HG02623 (cell line): ENCODE measurements around the gene FAM210A.
"Not testable (repeated sequence)": the region's sequence is repeated elsewhere in the genome, so short reads cannot be mapped to it uniquely, and the experiment has no call there.

Experiments
- ATAC-seq: cut with Tn5 transposase; IDR thresholded peaks from one replicate; pipeline ENCODE4 v1.9.1; 2021; ENCODE audit warnings: moderate library complexity; ENCODE audit not compliant: unreplicated experiment

Gene FAM210A

DNA sequence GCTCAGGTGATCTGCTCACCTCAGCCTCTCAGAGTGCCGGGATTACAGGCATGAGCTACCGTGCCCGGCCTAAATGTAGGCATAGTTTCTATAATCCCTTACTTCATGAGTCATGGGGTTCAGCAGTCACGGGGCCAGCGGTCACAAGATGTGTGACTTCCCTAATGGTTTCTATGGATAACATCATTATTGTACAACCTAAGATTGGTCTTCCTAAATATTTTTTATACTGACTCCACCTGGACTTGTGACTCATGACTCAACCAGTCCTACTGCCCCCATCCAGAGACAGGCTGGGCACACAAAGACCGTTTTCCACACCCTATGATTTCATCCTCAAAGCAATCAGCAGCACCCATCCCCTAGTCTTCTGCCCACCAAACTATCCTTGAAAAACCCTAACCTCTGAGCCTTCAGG is 15.9 kb downstream of the FAM210A start:
- no peak for ATAC-seq

DNA sequence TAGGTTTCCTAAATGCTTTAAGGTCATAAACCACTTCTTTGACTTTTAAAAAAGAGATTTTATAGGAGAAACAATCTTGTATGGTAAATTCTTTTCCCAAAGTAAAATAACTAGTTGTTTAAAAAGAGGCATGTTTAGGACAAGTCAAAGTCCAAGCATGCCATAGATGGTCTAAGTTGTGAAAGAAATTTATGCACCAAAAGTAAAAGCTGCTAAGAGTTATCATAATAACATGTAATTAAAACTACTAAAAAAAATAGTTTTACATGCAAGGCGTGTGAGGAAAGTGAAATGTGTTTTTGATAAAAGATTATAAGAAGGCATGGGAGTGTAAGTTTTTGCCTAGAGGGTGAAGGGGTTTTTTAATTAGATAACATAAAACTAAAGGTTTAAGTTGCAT is 22.5 kb downstream of the FAM210A start:
- ATAC-seq, result no peak

DNA sequence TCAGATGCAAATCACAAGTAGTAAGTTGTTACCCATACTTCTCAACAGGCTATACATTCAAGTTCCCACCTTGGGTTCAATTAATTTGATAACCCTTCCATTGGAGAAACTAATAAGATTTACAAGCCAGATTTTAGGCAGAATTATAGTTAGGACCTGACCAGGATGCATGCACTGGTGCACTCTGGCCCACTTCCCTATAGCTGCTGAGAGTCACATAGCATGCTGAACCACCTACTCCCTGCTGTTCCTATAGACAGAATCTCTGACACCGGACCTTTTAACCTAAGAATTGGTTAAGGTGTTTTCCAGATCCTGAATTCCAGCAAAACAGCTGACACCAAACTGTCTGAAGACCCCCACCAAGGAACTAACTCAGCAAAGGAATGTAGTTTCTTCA is 26.2 kb downstream of the FAM210A start:
- no peak for ATAC-seq

DNA sequence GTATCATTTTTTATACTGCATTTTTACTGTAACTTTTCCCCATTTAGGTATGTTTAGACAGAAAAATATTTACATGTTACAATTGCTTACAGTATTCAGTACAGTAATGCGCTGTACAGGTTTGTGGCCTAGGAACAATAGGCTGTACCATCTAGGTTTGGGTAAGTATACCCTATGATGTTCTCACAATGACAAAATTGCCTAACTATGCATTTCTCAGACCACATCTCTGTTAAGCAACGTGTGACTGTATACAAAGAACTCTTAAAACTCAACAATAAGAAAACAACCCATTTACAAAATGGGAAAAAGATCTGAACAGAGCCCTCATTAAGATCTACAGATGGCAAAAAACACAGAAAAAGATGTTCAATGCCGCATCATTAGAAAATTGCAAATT is 29.4 kb downstream of the FAM210A start:
- ATAC-seq, result no peak

DNA sequence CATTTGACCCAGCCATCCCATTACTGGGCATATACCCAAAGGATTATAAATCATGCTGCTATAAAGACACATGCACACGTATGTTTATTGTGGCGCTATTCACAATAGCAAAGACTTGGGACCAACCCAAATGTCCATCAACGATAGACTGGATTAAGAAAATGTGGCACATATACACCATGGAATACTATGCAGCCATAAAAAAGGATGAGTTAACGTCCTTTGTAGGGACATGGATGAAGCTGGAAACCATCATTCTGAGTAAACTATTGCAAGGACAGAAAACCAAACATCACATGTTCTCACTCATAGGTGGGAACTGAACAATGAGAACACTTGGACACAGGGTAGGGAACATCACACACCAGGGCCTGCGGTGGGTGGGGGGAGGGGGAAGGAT is 31.0 kb downstream of the FAM210A start:
- ATAC-seq, result not testable (repeated sequence)

DNA sequence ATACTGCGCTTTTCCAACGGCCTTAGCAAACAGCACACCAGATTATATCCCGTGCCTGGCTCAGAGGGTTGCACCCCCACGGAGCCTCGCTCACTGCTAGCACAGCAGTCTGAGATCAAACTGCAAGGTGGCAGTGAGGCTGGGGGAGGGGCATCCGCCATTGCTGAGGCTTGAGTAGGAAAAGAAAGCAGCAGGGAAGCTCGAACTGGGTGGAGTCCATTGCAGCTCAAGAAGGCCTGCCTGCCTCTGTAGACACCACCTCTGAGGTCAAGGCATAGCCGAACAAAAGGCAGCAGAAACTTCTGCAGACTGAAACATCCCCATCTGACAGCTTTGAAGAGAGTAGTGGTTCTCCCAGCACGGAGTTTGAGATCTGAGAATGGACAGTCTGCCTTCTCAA is 36.3 kb downstream of the FAM210A start:
- not testable (repeated sequence) for ATAC-seq

DNA sequence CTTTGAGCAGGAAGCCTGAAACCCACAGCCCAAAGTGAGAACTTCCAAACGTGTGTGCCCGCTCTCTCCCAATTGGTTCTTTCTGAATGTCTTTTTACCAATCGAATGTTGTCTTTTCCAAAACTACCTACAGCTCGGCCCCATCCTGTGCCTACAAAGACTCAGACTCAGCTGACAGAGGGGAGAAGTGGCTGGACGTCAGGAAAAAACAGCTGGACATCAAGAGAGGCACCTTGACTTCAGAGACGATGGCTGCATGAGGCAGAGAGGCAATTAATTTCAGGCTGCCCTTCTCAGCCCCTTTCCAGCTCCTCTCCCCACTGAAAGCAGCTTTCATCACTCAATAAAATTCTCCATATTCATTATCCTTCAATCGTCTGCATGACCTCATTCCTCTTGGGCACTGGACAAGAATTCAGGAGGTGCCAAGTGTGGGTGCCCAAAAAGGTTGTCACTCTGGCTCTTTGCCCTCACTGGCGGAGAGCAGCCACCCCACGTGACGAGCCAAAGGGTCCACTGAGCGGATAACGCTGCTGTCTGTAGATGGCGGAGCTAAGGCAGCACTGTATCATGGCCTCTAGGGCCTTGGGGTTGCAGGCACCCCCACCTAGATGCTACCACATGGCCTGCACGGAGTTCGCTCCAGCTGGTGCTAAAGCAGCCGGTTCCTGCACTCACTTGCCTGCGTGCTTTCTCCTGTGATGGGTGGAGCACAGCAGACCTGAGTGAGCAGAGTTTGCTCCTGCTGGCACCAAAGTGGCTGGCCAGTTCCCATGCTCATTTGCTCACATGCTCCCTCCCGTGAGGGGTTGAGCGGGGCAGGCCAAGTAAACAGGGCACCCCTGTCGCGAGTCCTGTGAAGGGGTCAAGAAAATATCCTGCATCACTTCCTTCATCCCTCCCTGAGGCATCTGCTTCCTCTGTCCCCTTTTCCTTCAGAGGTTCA is 37.9 kb downstream of the FAM210A start:
- ATAC-seq, result no peak

DNA sequence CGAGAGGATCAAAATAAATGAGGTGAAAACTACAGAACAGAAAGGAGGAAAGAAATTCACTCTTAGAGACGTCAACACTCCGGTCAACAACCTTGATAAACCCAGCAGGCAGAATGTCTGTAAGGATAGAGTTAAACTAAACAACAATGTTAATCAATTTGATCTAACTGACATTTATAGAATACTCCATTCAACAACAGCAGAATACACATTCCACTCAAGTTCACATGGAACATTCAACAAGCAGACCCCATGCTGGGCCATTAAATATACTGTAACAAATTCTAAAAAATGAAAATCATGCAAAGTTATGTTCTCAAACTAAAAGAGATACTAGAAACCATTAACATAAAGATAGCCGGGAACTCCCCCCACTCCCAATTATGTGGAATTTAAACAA is 41.8 kb downstream of the FAM210A start:
- ATAC-seq, result no peak

DNA sequence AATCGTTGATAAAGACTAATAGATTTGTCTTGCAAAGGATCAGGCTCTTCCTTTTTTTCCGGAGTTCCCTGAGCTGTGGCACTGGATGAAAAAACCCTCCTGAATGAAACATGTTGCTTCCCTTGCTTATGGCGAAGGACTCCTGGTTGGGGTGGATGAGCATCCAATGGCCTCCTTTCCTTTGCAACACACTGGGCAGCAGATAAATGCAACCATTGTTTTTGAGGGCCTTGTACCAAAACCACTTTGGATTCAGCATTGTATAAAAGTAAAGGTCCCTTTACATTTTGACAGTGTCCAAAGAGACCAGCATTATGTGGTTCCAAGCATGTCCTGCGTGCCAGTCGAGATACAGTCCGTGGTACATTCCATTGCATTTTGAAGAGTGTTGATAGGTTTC is 44.7 kb downstream of the FAM210A start:
- ATAC-seq, result no peak

DNA sequence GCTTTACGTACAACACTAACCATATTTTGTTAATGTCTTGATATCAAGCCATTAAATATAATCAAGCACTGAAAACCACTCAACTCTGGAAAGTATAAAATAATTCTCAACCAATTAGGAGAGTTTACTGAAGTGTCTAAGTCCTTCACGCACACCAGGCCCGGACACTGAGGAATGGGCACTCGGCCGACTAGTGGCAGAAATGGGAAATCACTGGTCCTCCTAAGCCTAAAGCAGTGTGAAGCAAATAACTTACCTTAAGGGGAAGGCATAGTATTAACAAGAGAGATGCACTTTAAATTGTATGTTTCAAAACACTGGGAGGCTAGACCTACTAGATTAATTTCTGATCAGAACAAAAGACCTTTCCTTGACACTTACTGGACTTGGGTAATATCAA is 45.7 kb downstream of the FAM210A start:
- no peak for ATAC-seq

DNA sequence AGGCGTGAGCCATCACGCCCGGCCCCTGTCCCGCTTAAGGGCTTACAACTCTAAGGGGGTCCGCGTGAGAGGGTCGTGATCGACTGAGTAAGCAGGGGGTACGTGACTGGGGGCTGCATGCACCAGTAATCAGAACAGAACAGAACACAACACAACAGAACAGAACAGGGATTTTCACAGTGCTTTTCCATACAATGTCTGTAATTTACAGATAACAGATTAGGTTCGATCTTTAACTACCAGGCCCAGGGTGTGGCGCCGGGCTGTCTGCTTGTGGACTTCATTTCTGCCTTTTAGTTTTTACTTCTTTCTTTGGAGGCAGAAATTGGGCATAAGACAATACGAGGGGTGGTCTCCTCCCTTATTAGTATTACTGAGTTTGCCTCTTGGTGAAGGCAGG is 49.0 kb downstream of the FAM210A start:
- not testable (repeated sequence) for ATAC-seq

DNA sequence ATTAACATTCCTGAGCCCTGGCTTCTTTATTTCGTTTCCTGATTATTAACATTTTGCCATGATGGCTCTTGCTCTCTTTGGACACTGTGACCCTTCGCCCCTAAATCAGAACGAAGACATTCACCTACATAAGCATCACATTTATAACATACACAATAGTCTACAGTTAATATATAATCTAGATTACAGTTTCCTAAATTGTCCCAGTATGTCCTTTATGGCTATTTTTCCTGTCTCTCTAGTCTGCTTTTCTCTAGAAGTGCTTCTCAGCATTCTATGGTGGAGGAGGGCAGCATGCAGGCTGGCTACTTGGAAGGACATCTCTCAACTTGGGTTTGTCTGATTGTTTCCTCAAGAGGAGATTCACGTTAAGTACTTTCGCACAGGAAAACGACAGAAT is 49.9 kb downstream of the FAM210A start:
- no peak for ATAC-seq

DNA sequence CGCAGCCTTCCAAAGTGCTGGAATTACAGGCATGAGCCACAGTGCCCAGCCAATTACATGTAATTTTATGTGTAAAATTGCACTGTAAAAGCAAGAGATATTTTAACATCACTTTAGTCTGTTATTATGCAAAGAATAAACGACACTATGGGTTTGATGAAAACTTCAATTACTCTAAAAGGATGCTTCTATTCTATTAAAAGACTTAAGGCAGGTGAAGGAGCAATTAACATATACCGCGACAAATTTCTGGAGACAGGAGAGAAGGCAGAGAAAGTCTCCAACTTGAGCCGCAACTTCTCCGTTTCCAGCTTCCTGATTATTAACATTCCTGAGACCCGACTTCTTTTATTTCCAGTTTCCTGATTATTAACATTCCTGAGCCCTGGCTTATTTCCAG is 53.7 kb downstream of the FAM210A start:
- ATAC-seq, result no peak

DNA sequence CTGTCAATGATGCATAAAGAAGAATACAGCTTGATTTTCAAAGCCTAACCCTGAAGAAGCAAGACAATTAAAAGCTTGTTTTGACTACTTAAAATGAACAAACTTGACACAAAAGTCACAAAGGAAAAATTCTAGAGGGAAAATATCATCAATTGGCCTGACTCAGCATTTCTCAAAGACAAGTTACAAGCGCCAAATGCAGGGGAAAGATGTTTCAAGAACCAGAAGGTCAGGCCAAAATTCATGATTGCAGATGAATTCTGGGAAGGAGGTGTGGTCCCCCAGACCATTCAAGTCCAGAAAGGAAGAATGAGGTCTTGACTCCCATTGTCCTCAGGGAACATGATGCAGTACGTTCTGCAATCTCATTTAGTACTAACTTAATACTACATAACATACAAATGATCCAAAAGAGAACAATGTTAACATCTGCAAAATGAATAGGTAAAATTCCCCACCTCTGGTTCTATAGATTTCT is 64.5 kb downstream of the FAM210A start:
- ATAC-seq, result no peak

DNA sequence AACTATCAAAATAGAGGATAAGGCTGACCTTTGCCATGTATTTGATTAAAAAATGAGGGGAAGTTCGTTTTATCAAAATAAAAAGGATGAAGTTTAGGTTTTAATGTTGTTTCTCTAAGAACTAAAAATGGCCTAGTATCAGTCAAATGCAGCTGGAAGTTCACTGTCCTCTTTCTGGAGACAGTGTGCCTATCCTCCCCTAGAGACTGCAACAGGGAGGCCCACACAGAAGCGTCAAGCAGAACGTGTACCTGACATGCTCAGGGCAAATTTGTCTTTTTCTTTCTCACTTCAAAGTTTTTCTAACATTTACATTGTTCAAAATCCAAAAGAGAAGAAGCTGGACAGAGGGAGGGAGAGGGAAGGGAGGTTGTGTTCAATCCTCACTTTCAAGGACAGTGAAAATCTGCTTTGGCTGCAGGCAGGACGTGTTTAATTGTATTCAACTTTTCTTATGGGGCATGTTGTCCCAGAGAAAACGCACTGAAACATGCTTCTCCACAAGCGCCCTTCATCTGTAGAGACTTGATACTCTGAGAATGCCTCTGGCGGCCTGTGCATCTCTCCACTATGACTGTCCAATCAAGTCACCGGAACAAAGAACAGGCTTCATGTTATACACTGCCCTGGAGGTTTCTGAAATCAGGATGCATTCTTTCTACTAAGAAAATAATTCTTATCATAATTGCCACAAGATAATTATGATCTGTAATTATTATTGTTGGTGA is 65.1 kb downstream of the FAM210A start:
- no peak for ATAC-seq

DNA sequence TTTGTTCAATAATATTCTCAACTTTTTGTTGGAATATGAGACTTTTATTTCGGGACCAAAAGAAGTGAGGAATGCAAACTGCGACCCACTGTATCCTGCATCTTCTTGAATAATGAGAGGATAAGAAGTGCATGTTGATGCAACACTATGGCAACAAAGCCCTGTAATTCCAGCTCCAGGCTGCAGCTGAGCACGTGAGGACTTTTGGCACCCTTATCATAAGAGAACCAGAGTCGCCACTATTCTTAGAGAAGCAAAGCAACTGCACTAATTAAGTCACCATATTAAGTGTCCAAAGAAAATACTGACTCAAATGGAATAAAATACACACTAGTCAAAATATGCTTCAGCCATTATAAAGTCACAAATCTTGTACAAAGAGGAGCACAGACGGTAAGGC is 65.8 kb downstream of the FAM210A start:
- ATAC-seq, result no peak

DNA sequence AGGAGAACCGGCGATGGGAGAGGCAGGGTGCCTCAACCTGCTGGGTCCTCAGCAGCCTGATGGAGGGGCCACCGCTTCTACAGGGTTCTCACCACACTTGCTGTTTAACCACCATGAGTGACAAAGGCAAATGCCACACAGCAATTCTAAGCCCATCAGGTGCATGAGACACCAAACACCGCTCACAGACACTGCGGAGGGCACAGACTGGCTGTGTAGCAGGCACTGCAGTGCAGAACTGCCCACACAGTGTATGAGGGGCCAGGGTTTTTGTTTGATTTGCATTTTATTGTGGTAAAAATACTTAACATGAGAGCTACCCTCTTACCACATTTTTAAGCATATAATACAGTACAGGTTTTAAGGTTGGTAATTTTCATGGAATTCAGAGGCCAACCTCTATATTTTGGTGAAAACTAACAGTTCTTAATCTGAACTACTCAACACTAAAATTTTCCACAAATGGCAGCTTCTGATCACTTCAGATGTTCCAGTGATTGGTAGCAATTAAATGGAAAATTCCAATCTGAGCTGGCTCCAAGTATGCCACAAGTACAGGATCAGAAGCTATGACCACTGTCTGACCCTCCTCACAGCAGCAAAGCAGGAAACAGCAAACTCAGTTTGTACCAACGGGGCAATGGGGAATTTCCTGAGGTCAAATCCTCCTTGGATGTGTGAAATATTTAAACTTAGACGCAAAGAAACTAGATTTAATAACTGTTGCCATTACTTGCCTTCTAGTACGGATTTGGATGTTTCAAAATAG is 67.7 kb downstream of the FAM210A start:
- no peak for ATAC-seq

DNA sequence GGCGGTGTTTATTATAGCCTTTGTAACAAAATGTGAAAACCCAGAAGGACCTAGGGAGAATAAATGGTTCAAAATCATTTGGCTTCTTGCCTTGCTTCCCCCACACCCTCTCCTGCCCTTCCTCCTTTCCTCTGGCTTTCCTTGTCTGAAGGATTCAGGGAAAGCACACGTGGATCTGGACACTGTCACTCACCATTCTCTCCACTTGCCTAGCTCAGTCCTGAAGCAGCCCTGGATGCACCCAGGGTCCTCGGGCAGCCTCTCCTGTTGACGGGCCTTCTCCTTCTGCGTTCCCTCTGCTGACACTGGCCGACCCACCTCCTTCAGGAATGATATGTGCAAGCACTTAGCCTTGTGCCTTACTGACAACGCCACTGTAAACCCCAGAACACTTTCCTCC is 68.4 kb downstream of the FAM210A start:
- no peak for ATAC-seq

DNA sequence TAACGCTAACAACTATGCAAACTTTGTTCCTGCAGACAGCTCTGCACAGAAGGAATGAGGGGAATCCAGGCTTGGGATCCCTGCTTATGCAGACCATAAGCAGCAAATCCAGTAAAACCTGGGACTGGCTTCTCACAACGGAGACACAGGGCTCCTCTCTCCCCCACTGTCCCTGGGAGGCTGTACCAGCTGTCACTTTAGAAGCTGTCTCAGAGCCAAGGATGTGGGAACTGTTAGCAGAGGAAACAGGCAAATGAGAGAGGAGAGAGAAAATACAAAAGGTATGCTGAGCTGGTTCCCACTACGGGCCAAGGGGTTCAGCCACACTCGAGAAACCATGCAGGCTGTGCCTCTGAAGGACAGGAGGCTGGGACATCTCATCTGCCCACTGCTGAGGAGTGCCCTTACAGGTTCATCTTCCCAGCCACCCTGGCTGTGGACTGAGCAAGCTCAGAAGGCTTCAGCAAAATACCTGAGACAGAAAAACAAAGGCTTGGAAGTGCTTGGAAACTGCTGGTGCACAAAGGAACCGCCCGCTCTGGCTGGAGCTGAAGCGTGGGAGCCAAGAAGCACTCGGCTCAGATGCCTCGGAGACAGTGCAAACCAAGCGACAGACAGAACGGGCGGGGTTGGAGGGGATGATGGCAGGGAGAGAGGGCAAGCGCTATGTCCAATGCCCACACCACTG is 72.5 kb downstream of the FAM210A start:
- no peak for ATAC-seq
